Esophagus squamous epithelium (tissue), 5 donors: ENCODE results near the gene MPDU1. TPM values are rescaled to one million over a fixed set of nuclear protein-coding genes. Genes with fewer than 3 reads are reported as not detected.

ENCODE experiments used
- DNase-seq: peaks from one replicate; lab custom pipeline; 2025; lab: John Stamatoyannopoulos, UW
- H3K27ac ChIP-seq, 4 donors: fragments of 200-600 bp; sonication (generic); one replicate each; pipeline ENCODE4 v1.5.1; 2016 to 2019; ENCODE audit warnings: mild to moderate bottlenecking in 1 of 4
- H3K27me3 ChIP-seq, 4 donors: fragments of 200-600 bp; sonication (generic); 1 replicate in 3 of 4; 2 replicates in 1 of 4; pipeline versions ENCODE4 v1.5.1 to v1.6.0; 2017 to 2021; ENCODE audit warnings: antibody characterized with exemption in 1 of 4
- H3K36me3 ChIP-seq, 3 donors: fragments of 200-600 bp; sonication (generic); one replicate each; pipeline ENCODE4 v1.5.1; 2016 to 2019
- H3K4me1 ChIP-seq, 3 donors: fragments of 200-600 bp; sonication (generic); one replicate each; pipeline ENCODE4 v1.5.1; 2017 to 2019
- H3K4me3 ChIP-seq, 4 donors: fragments of 200-600 bp; sonication (generic); 1 replicate in 3 of 4; 2 replicates in 1 of 4; pipeline ENCODE4 v1.5.1; 2016 to 2019; ENCODE audit warnings: mild to moderate bottlenecking in 2 of 4, moderate library complexity in 1 of 4
- H3K9me3 ChIP-seq, 3 donors: fragments of 200-600 bp; sonication (generic); one replicate each; pipeline ENCODE4 v1.5.1; 2016 to 2019
- CTCF ChIP-seq, 6 experiments: fragments of 450-650 bp in 4 of 6; fragments of 200-600 bp in 2 of 6; sonication (generic) in 2 of 6; IDR thresholded peaks; one replicate each; pipeline ENCODE4 v1.5.1; 2016 to 2019; ENCODE audit warnings: antibody characterized with exemption in 6 of 6, mild to moderate bottlenecking in 4 of 6, moderate library complexity in 4 of 6
- POLR2A ChIP-seq, 4 donors: fragments of 450-650 bp; IDR thresholded peaks; one replicate each; pipeline ENCODE4 v1.6.1; 2017; ENCODE audit warnings: antibody characterized with exemption in 4 of 4, mild to moderate bottlenecking in 4 of 4, moderate library complexity in 3 of 4
- WGBS, 2 donors: methylation state at CpG; one replicate each; pipeline ENCODE4 v1.1.5; 2018; 5-methylcytosine and 5-hydroxymethylcytosine counted together
- intact Hi-C: fragments of 100-400 bp; cut with DNase I; formaldehyde crosslinking; loops from one replicate; pipeline ENCODE4 v1.15.0; 2022
- total RNA-seq, 4 donors: library from RNA; depleted of rRNA; stranded (reverse); fragments of >200 nt; gene quantifications; one replicate each; pipeline ENCODE4 v1.1.0, GENCODE V29; 2016
- donor health status: DM: yes; HTN: yes; CAD: no.

The MPDU1 gene
- total RNA-seq, 4 donors from 2014 or later = 69.3 to 123 (median 100) TPM

- H3K9me3 ChIP-seq = no peaks in the 10 kb centered on the region
- peaks cover 8 to 19% (median 9%) of the 10 kb centered on the region in 3 donors for H3K4me1 ChIP-seq
- intact Hi-C loops = no loop called here
- 74 to 79% methylated on average over 7 of the region's 7 CpGs for WGBS, 2 donors
- H3K36me3 ChIP-seq = peaks cover 0 to 15% (median 0%) of the 10 kb centered on the region in 3 donors
- DNase-seq = no peak
- H3K27ac ChIP-seq = peak overlapping the region; percentile 91 to 96 (median 94)
- H3K27me3 ChIP-seq = no peaks in the 10 kb centered on the region
- H3K4me3 ChIP-seq = peak overlapping the region in 2 of 4 donors; percentile 77 to 79
- TF ChIP-seq CTCF (IDR thresholded peaks at IDR 0.05) (no peak), POLR2A (IDR thresholded peaks at IDR 0.05) (no peak)
These were observed 42.7 kb downstream of the MPDU1 start for GRCh38 chr17:7626307-7626706.

- H3K27ac ChIP-seq = peak overlapping the region; percentile 91 to 96 (median 94)
- no peaks in the 10 kb centered on the region for H3K27me3 ChIP-seq
- TF ChIP-seq POLR2A (IDR thresholded peaks at IDR 0.05) (no peak), CTCF (IDR thresholded peaks at IDR 0.05) (no peak)
- H3K4me3 ChIP-seq = peak overlapping the region; percentile 77 to 94 (median 82)
- no peak for DNase-seq
- intact Hi-C loops = no loop called here
- H3K9me3 ChIP-seq = no peaks in the 10 kb centered on the region
- peaks cover 0 to 15% (median 0%) of the 10 kb centered on the region in 3 donors for H3K36me3 ChIP-seq
- WGBS, 2 donors = 9 to 17% methylated on average over 4 to 6 of the region's 6 CpGs
- H3K4me1 ChIP-seq = peaks cover 8 to 19% (median 9%) of the 10 kb centered on the region in 3 donors
These were observed 43.3 kb downstream of the MPDU1 start for GRCh38 chr17:7626956-7627249.

- WGBS, 2 donors = 0 to 1% methylated on average over 16 to 34 of the region's 54 CpGs
These were observed 43.8 kb downstream of the MPDU1 start, which contains the start of gene SAT2 for GRCh38 chr17:7627250-7628121. Gene SAT2, minus strand, starts transcription at chr17:7627821. Its CDS starts 186 bp downstream, at chr17:7627635.

GRCh38 chr17:7629939-7630571 lies 46.4 kb downstream of the MPDU1 start, which contains the start of gene SHBG:
Gene SHBG, plus strand, starts transcription at chr17:7630135. Its CDS starts 38 bp downstream, at chr17:7630173.
- no peak within 1 kb of the TSS for H3K27ac ChIP-seq
- H3K9me3 ChIP-seq = no peaks in the 10 kb centered on the region
- H3K4me1 ChIP-seq = peaks cover 8 to 19% (median 9%) of the 10 kb centered on the region in 3 donors
- no peaks in the 10 kb centered on the region for H3K27me3 ChIP-seq
- 72 to 75% methylated on average over 9 to 12 of the region's 13 CpGs for WGBS, 2 donors
- H3K4me3 ChIP-seq = no peak within 1 kb of the TSS
- intact Hi-C loops = no loop called here
- peaks cover 0 to 14% (median 0%) of the 10 kb centered on the region in 3 donors for H3K36me3 ChIP-seq
- TF ChIP-seq POLR2A (IDR thresholded peaks at IDR 0.05) (no peak), CTCF (IDR thresholded peaks at IDR 0.05) (no peak)
- no peak for DNase-seq

More at GRCh38 chr17:7627250-7628121, 43.8 kb downstream of the MPDU1 start, which contains the start of gene SAT2:
- Histone ChIP-seq H3K9me3 (no peaks in the 10 kb centered on the region), H3K27me3 (no peaks in the 10 kb centered on the region), H3K4me3 (peak within 1 kb of the TSS; percentile 77 to 94 (median 82)), H3K4me1 (peaks cover 8 to 19% (median 9%) of the 10 kb centered on the region in 3 donors), H3K36me3 (peaks cover 0 to 15% (median 0%) of the 10 kb centered on the region in 3 donors), H3K27ac (peak within 1 kb of the TSS; percentile 91 to 96 (median 94))
- TF ChIP-seq CTCF (IDR thresholded peaks at IDR 0.05) (no peak), POLR2A (IDR thresholded peaks at IDR 0.05) (peak in 3 of 4 donors; percentile 11 to 82 (median 57))
- peak; percentile 57 for DNase-seq
- intact Hi-C loops = no loop called here
